Umbilical cord (tissue), 2 donors: ENCODE data around the gene RXRA. TPM values are rescaled to one million over a fixed set of nuclear protein-coding genes. Genes with fewer than 3 reads are reported as not detected.
"Not testable (repeated sequence)": the region's sequence is repeated elsewhere in the genome, so short reads cannot be mapped to it uniquely, and the experiment has no call there.

ENCODE experiments used
- DNase-seq: peaks from one replicate; pipeline ENCODE4 v3.0.0-alpha.2; 2015; ENCODE audit warnings: low spot score
- total RNA-seq: library from RNA; depleted of rRNA; stranded (reverse); fragments of >200 nt; gene quantifications from one replicate; pipeline ENCODE4 v1.2.3, GENCODE V29; 2014; ENCODE audit warnings: low replicate concordance; ENCODE audit not compliant: insufficient read depth

RXRA gene
- total RNA-seq, 1 donor from 2014 or later = 15.9 TPM

- DNase-seq = no peak
These were observed 32.6 kb upstream of the RXRA start for GRCh38 chr9:134293611-134294152.

- DNase-seq = no peak
These were observed 31.8 kb upstream of the RXRA start for GRCh38 chr9:134294153-134295071.

GRCh38 chr9:134295101-134295745, 31.0 kb upstream of the RXRA start:
- no peak for DNase-seq

- DNase-seq = no peak
These were observed 30.5 kb upstream of the RXRA start for GRCh38 chr9:134295746-134296250.

GRCh38 chr9:134296301-134297082, 29.8 kb upstream of the RXRA start:
- DNase-seq = no peak

GRCh38 chr9:134297083-134297410, 29.2 kb upstream of the RXRA start:
- DNase-seq = no peak

GRCh38 chr9:134297576-134297975, 28.7 kb upstream of the RXRA start:
- DNase-seq = no peak

- DNase-seq = no peak
These were observed 28.3 kb upstream of the RXRA start for GRCh38 chr9:134298000-134298399.

- DNase-seq = no peak
These were observed 27.2 kb upstream of the RXRA start for GRCh38 chr9:134299068-134299467.

GRCh38 chr9:134299883-134300282, 26.4 kb upstream of the RXRA start:
- DNase-seq = no peak

- DNase-seq = no peak
These were observed 24.7 kb upstream of the RXRA start for GRCh38 chr9:134301387-134302129.

- no peak for DNase-seq
These were observed 24.0 kb upstream of the RXRA start for GRCh38 chr9:134302130-134302817.

GRCh38 chr9:134303601-134304000, 22.7 kb upstream of the RXRA start:
- DNase-seq = no peak

- no peak for DNase-seq
These were observed 22.0 kb upstream of the RXRA start for GRCh38 chr9:134304261-134304660.

- no peak for DNase-seq
These were observed 21.6 kb upstream of the RXRA start for GRCh38 chr9:134304690-134305089.

GRCh38 chr9:134305533-134305932, 20.7 kb upstream of the RXRA start:
- no peak for DNase-seq

GRCh38 chr9:134306042-134306441, 20.2 kb upstream of the RXRA start:
- DNase-seq = not testable (repeated sequence)

GRCh38 chr9:134306636-134307600, 19.3 kb upstream of the RXRA start:
- DNase-seq = no peak
